ENCODE data around the gene PLA2G2A.

Gene PLA2G2A

GRCh38 chr1:19926296-19927129 is 52.9 kb downstream of the PLA2G2A start:
- no peak overlapping the region for H3K27ac ChIP-seq
- H3K27me3 ChIP-seq = no peaks in the 10 kb centered on the region
- no peaks in the 10 kb centered on the region for H3K36me3 ChIP-seq
- H3K9me3 ChIP-seq = peaks cover 8% of the 10 kb centered on the region
- H3K4me1 ChIP-seq (ENCODE audit: control insufficient read depth in 1 of 2, insufficient read depth in 1 of 2, low read depth in 1 of 2, low read length in 1 of 2) = no peaks in the 10 kb centered on the region
- TF ChIP-seq, protein P1, sequence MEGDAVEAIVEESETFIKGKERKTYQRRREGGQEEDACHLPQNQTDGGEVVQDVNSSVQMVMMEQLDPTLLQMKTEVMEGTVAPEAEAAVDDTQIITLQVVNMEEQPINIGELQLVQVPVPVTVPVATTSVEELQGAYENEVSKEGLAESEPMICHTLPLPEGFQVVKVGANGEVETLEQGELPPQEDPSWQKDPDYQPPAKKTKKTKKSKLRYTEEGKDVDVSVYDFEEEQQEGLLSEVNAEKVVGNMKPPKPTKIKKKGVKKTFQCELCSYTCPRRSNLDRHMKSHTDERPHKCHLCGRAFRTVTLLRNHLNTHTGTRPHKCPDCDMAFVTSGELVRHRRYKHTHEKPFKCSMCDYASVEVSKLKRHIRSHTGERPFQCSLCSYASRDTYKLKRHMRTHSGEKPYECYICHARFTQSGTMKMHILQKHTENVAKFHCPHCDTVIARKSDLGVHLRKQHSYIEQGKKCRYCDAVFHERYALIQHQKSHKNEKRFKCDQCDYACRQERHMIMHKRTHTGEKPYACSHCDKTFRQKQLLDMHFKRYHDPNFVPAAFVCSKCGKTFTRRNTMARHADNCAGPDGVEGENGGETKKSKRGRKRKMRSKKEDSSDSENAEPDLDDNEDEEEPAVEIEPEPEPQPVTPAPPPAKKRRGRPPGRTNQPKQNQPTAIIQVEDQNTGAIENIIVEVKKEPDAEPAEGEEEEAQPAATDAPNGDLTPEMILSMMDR (IDR thresholded peaks at IDR 0.05) = no peak
- H3K4me3 ChIP-seq (ENCODE audit: low read depth in 1 of 2, low read length in 1 of 2) = no peak overlapping the region

All from neutrophil (primary cell).